SK-N-SH (cell line): ENCODE results near the gene ITSN2. TPM values are rescaled to one million over a fixed set of nuclear protein-coding genes. Genes with fewer than 3 reads are reported as not detected.

Source experiments
- CTCF ChIA-PET: fragments of 300-600, 350-600 bp; formaldehyde crosslinking; extraction: SDS; loops from one replicate; lab custom pipeline; 2021; lab: Yijun Ruan, JAX
- POLR2A ChIA-PET: fragments of 350-600 bp; sonication (Branson Sonifier 250); formaldehyde crosslinking; extraction: SDS; loops from one replicate; lab custom pipeline; 2020; ENCODE audit warnings: antibody characterized with exemption, inconsistent platforms; lab: Yijun Ruan, JAX
- DNase-seq: peaks from one replicate; pipeline ENCODE4 v3.0.0; 2012
- H2AFZ ChIP-seq: fragments of 200-600 bp; sonication (generic); 2 replicates; pipeline ENCODE4 v1.8.1; 2016; ENCODE audit warnings: antibody characterized with exemption, mild to moderate bottlenecking, low read depth
- H3F3A ChIP-seq: fragments of 200-600 bp; sonication (generic); replicated peaks from 2 replicates; pipeline ENCODE3; 2016; ENCODE audit warnings: antibody characterized with exemption, mild to moderate bottlenecking; ENCODE audit not compliant: insufficient read depth
- H3K27ac ChIP-seq, 2 experiments: fragments of 200-500 bp in 1 of 2; fragments of 200-600 bp in 1 of 2; sonication (Bioruptor generic) in 1 of 2; sonication (generic), shearing (Covaris generic) in 1 of 2; 2 replicates each; pipeline versions ENCODE4 v1.5.1 to v1.6.1; 2014 to 2016; ENCODE audit warnings: low read depth in 2 of 2, inconsistent platforms in 1 of 2, low read length in 1 of 2, mild to moderate bottlenecking in 1 of 2, mixed read lengths in 1 of 2
- H3K27me3 ChIP-seq: fragments of 200-600 bp; sonication (generic), shearing (Covaris generic); 2 replicates; pipeline ENCODE4 v1.6.1; 2016; ENCODE audit warnings: mixed run types; ENCODE audit not compliant: insufficient read depth
- H3K36me3 ChIP-seq, 2 experiments: fragments of 200-500 bp in 1 of 2; fragments of 200-600 bp in 1 of 2; sonication (Bioruptor generic) in 1 of 2; sonication (generic) in 1 of 2; replicated peaks in 1 of 2; 2 replicates each; pipeline versions ENCODE3 to v1.5.1; 2014 to 2016; ENCODE audit warnings: low read length in 1 of 2, mild to moderate bottlenecking in 1 of 2; ENCODE audit not compliant: insufficient read depth in 2 of 2, control insufficient read depth in 1 of 2
- H3K4me1 ChIP-seq, 2 experiments: fragments of 200-500 bp in 1 of 2; fragments of 200-600 bp in 1 of 2; sonication (Bioruptor generic) in 1 of 2; sonication (generic), shearing (Covaris generic) in 1 of 2; 2 replicates each; pipeline versions ENCODE4 v1.5.1 to v1.6.1; 2014 to 2016; ENCODE audit warnings: low read depth in 1 of 2, low read length in 1 of 2, mixed run types in 1 of 2; ENCODE audit not compliant: insufficient read depth in 2 of 2, control insufficient read depth in 1 of 2
- H3K4me2 ChIP-seq: fragments of 200-600 bp; sonication (generic), shearing (Covaris generic); 2 replicates; pipeline ENCODE4 v1.6.1; 2017; ENCODE audit warnings: mixed run types
- H3K4me3 ChIP-seq, 2 experiments: fragments of 200-500 bp in 1 of 2; fragments of 200-600 bp in 1 of 2; sonication (Bioruptor generic) in 1 of 2; sonication (generic), shearing (Covaris generic) in 1 of 2; 2 replicates each; pipeline versions ENCODE4 v1.5.1 to v1.8.1; 2014 to 2016; ENCODE audit warnings: low read depth in 2 of 2, inconsistent platforms in 1 of 2, low read length in 1 of 2, mild to moderate bottlenecking in 1 of 2, mixed read lengths in 1 of 2, moderate library complexity in 1 of 2
- H3K79me2 ChIP-seq: fragments of 200-600 bp; sonication (generic); 2 replicates; pipeline ENCODE4 v1.8.1; 2017; ENCODE audit warnings: mild to moderate bottlenecking; ENCODE audit not compliant: insufficient read depth
- H3K9ac ChIP-seq: fragments of 200-600 bp; sonication (generic); 2 replicates; pipeline ENCODE4 v1.6.1; 2017; ENCODE audit warnings: mixed run types
- H3K9me2 ChIP-seq: fragments of 200-600 bp; sonication (generic); 2 replicates; pipeline ENCODE4 v1.6.1; 2017; ENCODE audit warnings: mixed run types
- H3K9me3 ChIP-seq: fragments of 200-600 bp; sonication (generic); 2 replicates; pipeline ENCODE4 v1.6.1; 2017; ENCODE audit warnings: mixed run types, mild to moderate bottlenecking, moderate library complexity
- H4K20me1 ChIP-seq: fragments of 200-600 bp; sonication (generic); 2 replicates; pipeline ENCODE4 v1.6.1; 2017; ENCODE audit warnings: mild to moderate bottlenecking, mixed run types; ENCODE audit not compliant: insufficient read depth
- CHD2 ChIP-seq: fragments of 150-350 bp; IDR thresholded peaks from 2 replicates; pipeline ENCODE4 v1.6.1; 2018; ENCODE audit warnings: low read length; ENCODE audit not compliant: partially characterized antibody
- ELF1 ChIP-seq: IDR thresholded peaks from 2 replicates; pipeline ENCODE4 v1.4.0; 2012
- EP300 ChIP-seq, 2 experiments: IDR thresholded peaks; 2 replicates each; pipeline versions ENCODE4 v1.4.0 to v1.6.1; 2012; ENCODE audit warnings: borderline replicate concordance in 1 of 2, low read depth in 1 of 2, low read length in 1 of 2
- GATA2 ChIP-seq: sonication (generic); formaldehyde crosslinking; IDR thresholded peaks from 2 replicates; pipeline ENCODE4 v1.5.0; 2020; ENCODE audit warnings: mild to moderate bottlenecking, missing genetic modification reagents
- JUND ChIP-seq: IDR thresholded peaks from 2 replicates; pipeline ENCODE4 v1.4.0; 2012
- MEF2A ChIP-seq: IDR thresholded peaks from 2 replicates; pipeline ENCODE4 v1.4.0; 2012; ENCODE audit warnings: low read depth, borderline replicate concordance
- NRF1 ChIP-seq: IDR thresholded peaks from 2 replicates; pipeline ENCODE4 v1.6.1; 2012; ENCODE audit warnings: low read depth, mild to moderate bottlenecking, low read length
- POLR2AphosphoS5 ChIP-seq: IDR thresholded peaks from 2 replicates; pipeline ENCODE4 v1.6.1; 2012; ENCODE audit warnings: low read depth, low read length
- RCOR1 ChIP-seq: fragments of 150-350 bp; IDR thresholded peaks from 2 replicates; pipeline ENCODE4 v1.6.1; 2017; ENCODE audit warnings: antibody characterized with exemption, low read length
- RFX5 ChIP-seq: IDR thresholded peaks from 2 replicates; pipeline ENCODE4 v1.6.1; 2012; ENCODE audit warnings: mild to moderate bottlenecking, improper control_type of control experiment, low read length
- RXRA ChIP-seq: IDR thresholded peaks from 2 replicates; pipeline ENCODE4 v1.4.0; 2012; ENCODE audit warnings: low read depth, mild to moderate bottlenecking, borderline replicate concordance
- SIN3A ChIP-seq: IDR thresholded peaks from 2 replicates; pipeline ENCODE4 v1.6.1; 2012; ENCODE audit warnings: low read depth, mild to moderate bottlenecking, low read length, moderate library complexity, borderline replicate concordance
- SMC3 ChIP-seq: IDR thresholded peaks from 2 replicates; pipeline ENCODE4 v1.6.1; 2012; ENCODE audit warnings: low read depth, low read length, improper control_type of control experiment
- TCF12 ChIP-seq: IDR thresholded peaks from 2 replicates; pipeline ENCODE4 v1.4.0; 2012
- USF2 ChIP-seq: fragments of 150-350 bp; IDR thresholded peaks from 2 replicates; pipeline ENCODE4 v1.6.1; 2017; ENCODE audit warnings: antibody characterized with exemption, low read length, low read depth, borderline replicate concordance
- WGBS: methylation state at CpG from one replicate; pipeline ENCODE4 v1.1.6; 2017; ENCODE audit warnings: low lambda C conversion rate; 5-methylcytosine and 5-hydroxymethylcytosine counted together
- polyA plus RNA-seq, 3 experiments: library from polyadenylated mRNA; depleted of rRNA; stranded (reverse); fragments of >200 nt; gene quantifications; 2 replicates each; pipeline ENCODE4 v1.2.3, GENCODE V29; 2012
- TF ChIP-seq, protein P1 (sequence below): fragments of 200-600 bp; sonication (generic); IDR thresholded peaks from 2 replicates; pipeline ENCODE4 v1.6.1; 2017; ENCODE audit warnings: antibody characterized with exemption, mild to moderate bottlenecking, moderate library complexity

Gene ITSN2
- polyA plus RNA-seq, 1 of the 3 experiments (the other 2 are of a cell fraction), result 11.9 TPM

DNA sequence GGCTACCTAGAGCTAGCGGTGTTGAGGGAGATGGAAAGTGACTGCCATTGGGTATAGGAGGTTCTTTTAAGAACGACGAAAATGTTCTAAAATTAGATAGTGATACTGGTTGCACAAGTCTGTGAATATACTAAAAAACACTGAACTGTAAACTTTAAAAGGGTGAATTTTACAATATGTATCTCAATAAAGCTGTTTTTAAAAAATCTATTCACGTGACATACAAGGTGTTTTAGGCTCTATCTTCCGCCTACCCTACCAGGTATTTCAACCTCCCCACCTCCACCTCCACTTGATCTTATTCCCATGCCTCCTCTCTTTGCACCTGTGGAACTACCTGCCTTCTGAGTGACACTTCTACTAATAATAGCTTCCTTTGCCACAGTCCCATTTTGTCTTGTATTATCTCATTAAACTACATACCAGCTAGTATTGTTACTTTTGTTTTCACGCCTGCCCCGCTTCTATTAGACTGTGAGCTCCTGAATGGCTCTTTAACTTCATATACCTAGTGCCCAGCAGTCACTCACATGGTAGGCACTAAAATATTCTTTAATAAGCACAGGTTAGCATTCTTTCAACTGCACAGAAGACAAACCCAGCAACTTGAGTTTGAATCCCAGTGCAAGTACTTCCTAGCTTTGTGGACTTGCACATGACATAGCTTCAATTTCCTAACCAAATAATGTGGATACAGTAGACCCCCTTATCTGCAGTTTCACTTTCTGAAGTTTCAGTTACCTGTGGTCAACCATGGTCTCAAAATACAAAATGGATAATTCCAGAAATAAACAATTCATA is 9.3 kb downstream of the ITSN2 start:
- TF ChIP-seq MEF2A (no peak), RCOR1 (no peak), SIN3A (no peak), GATA2 (CRISPR knock-in tag) (no peak), CHD2 (no peak), RFX5 (no peak), TCF12 (no peak), ELF1 (no peak), USF2 (no peak), RXRA (no peak), EP300 (IDR thresholded peaks at IDR 0.05; ENCODE audit: borderline replicate concordance in 1 of 2, low read depth in 1 of 2, low read length in 1 of 2) (no peak), JUND (no peak)
- TF ChIP-seq, protein P1, sequence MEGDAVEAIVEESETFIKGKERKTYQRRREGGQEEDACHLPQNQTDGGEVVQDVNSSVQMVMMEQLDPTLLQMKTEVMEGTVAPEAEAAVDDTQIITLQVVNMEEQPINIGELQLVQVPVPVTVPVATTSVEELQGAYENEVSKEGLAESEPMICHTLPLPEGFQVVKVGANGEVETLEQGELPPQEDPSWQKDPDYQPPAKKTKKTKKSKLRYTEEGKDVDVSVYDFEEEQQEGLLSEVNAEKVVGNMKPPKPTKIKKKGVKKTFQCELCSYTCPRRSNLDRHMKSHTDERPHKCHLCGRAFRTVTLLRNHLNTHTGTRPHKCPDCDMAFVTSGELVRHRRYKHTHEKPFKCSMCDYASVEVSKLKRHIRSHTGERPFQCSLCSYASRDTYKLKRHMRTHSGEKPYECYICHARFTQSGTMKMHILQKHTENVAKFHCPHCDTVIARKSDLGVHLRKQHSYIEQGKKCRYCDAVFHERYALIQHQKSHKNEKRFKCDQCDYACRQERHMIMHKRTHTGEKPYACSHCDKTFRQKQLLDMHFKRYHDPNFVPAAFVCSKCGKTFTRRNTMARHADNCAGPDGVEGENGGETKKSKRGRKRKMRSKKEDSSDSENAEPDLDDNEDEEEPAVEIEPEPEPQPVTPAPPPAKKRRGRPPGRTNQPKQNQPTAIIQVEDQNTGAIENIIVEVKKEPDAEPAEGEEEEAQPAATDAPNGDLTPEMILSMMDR, result no peak
- 95% methylated on average over 7 of the region's 7 CpGs for WGBS
- Histone ChIP-seq H3K9ac (no peak overlapping the region), H3K27me3 (no peaks in the 10 kb centered on the region), H3K4me2 (no peak overlapping the region), H3K27ac (no peak overlapping the region), H3K9me3 (no peaks in the 10 kb centered on the region), H3K79me2 (peaks cover 99% of the 10 kb centered on the region), H2AFZ (no peak overlapping the region), H3K36me3 (no peaks in the 10 kb centered on the region), H3F3A (no peaks in the 10 kb centered on the region), H4K20me1 (peaks cover 15% of the 10 kb centered on the region; the same call in 1 of the 2 replicates), H3K4me3 (no peak overlapping the region), H3K4me1 (peaks cover 4 to 7% of the 10 kb centered on the region in 2 experiments), H3K9me2 (no peaks in the 10 kb centered on the region)
- CTCF ChIA-PET, result interaction anchor here (0.6 to 1.4 kb wide), 3 partner anchors 9 to 526 kb away, joined by 3 to 4 read pairs (median 3); no protein-coding TSS in a partner anchor
- no peak for DNase-seq
- POLR2A ChIA-PET, result no interaction called here

DNA sequence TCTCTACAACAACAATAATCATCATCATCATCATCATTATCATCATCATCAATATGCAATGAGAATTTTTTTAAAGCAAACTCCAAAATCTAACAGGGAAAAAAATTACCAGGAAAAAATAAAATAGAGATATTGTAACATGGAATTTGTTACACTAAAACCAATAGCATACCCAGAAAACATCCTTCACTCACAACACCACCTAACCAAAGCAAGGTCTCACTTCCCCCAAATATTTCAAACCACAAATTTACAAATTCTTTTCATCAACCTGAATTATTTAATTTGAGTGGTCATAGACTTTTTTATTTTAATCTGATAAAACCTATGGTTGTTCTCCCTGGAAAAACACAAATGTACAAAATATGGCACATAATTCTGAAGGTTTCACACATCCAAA is 11.2 kb downstream of the ITSN2 start:
- peaks cover 3 to 7% of the 10 kb centered on the region in 2 experiments for H3K4me1 ChIP-seq
- no peak overlapping the region for H3K4me3 ChIP-seq
- DNase-seq, result no peak
- no peaks in the 10 kb centered on the region for H3F3A ChIP-seq
- H2AFZ ChIP-seq, result no peak overlapping the region
- H3K9ac ChIP-seq, result no peak overlapping the region
- ChIA-PET POLR2A (no interaction called here), CTCF (interaction anchor here (1.0 to 1.1 kb wide), 2 partner anchors 11 to 442 kb away, joined by 3 read pairs; partner anchors contain the start of gene ITSN2)
- no peak overlapping the region for H3K4me2 ChIP-seq
- no peaks in the 10 kb centered on the region for H3K27me3 ChIP-seq
- H3K79me2 ChIP-seq, result peaks cover 96% of the 10 kb centered on the region
- H3K27ac ChIP-seq, result no peak overlapping the region
- no peaks in the 10 kb centered on the region for H3K9me2 ChIP-seq
- H3K36me3 ChIP-seq, result peaks cover 0 to 3% of the 10 kb centered on the region in 2 experiments
- H4K20me1 ChIP-seq, result peaks cover 15% of the 10 kb centered on the region; the same call in 1 of the 2 replicates
- TF ChIP-seq MEF2A, result no peak
- no peak for TF ChIP-seq NRF1
- no peak for TF ChIP-seq CHD2
- no peak for TF ChIP-seq SMC3
- no peak for TF ChIP-seq POLR2AphosphoS5
- TF ChIP-seq GATA2 (CRISPR knock-in tag), result no peak
- no peak for TF ChIP-seq TCF12
- no peak for TF ChIP-seq EP300 (IDR thresholded peaks at IDR 0.05; ENCODE audit: borderline replicate concordance in 1 of 2, low read depth in 1 of 2, low read length in 1 of 2)
- H3K9me3 ChIP-seq, result no peaks in the 10 kb centered on the region
